A549 (cell line): ENCODE measurements around the gene PRR14L.

Source experiments
- CHD2 ChIP-seq: fragments of 150-350 bp; IDR thresholded peaks from 2 replicates; pipeline ENCODE4 v1.6.1; 2014; ENCODE audit warnings: low read length; ENCODE audit not compliant: partially characterized antibody
- CHD4 ChIP-seq: fragments of 200-600 bp; sonication (generic); IDR thresholded peaks from 2 replicates; pipeline ENCODE4 v1.6.1; 2016; ENCODE audit warnings: antibody characterized with exemption, mild to moderate bottlenecking, borderline replicate concordance
- CTCF ChIP-seq: fragments of >200 bp; sonication (Bioruptor Twin); formaldehyde crosslinking; IDR thresholded peaks from 3 replicates; pipeline ENCODE4 v1.5.1; 2016
- ELK1 ChIP-seq: fragments of 150-350 bp; IDR thresholded peaks from 2 replicates; pipeline ENCODE4 v1.6.1; 2014; ENCODE audit warnings: low read depth, mild to moderate bottlenecking, low read length
- POLR2A ChIP-seq: IDR thresholded peaks from 2 replicates; pipeline ENCODE4 v1.6.1; 2012; ENCODE audit warnings: mild to moderate bottlenecking, low read length
- RAD21 ChIP-seq, 2 experiments: fragments of >200 bp in 1 of 2; sonication (Bioruptor Twin) in 1 of 2; formaldehyde crosslinking in 1 of 2; IDR thresholded peaks in 1 of 2; conservative IDR thresholded peaks in 1 of 2; 2 replicates in 1 of 2; 3 replicates in 1 of 2; pipeline ENCODE4 v1.6.1; 2012 to 2018; ENCODE audit warnings: inconsistent platforms in 1 of 2
- USF2 ChIP-seq: fragments of 450-650 bp; IDR thresholded peaks from 2 replicates; pipeline ENCODE4 v1.6.1; 2014; ENCODE audit warnings: antibody characterized with exemption
- TF ChIP-seq, protein P1 (sequence below): IDR thresholded peaks from 2 replicates; pipeline ENCODE4 v1.6.1; 2012

GRCh38 chr22:31790240-31790639 is 40.3 kb upstream of the PRR14L start:
- TF ChIP-seq CHD4 = no peak
- TF ChIP-seq USF2 = no peak
- no peak for TF ChIP-seq ELK1
- no peak for TF ChIP-seq RAD21 (conservative IDR thresholded peaks at IDR 0.05 in 1 of 2, IDR thresholded peaks at IDR 0.05 in 1 of 2)
- no peak for TF ChIP-seq CTCF
- no peak for TF ChIP-seq CHD2
- TF ChIP-seq POLR2A = no peak
- TF ChIP-seq, protein P1, sequence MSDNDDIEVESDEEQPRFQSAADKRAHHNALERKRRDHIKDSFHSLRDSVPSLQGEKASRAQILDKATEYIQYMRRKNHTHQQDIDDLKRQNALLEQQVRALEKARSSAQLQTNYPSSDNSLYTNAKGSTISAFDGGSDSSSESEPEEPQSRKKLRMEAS = no peak
